Colonic mucosa (tissue), 4 donors: ENCODE results near the gene ABITRAM. TPM values are rescaled to one million over a fixed set of nuclear protein-coding genes. Genes with fewer than 3 reads are reported as not detected.

ENCODE experiments used
- DNase-seq: peaks from one replicate; pipeline ENCODE4 v3.0.0-alpha.2; 2020
- H3K27ac ChIP-seq: fragments of 200-600 bp; one replicate; pipeline ENCODE4 v1.8.0; 2021
- H3K27me3 ChIP-seq: fragments of 200-600 bp; one replicate; pipeline ENCODE4 v1.8.0; 2021
- H3K36me3 ChIP-seq: fragments of 200-600 bp; one replicate; pipeline ENCODE4 v1.8.0; 2021
- H3K4me1 ChIP-seq: fragments of 200-600 bp; one replicate; pipeline ENCODE4 v1.8.0; 2021; ENCODE audit warnings: mild to moderate bottlenecking
- H3K4me3 ChIP-seq: fragments of 200-600 bp; one replicate; pipeline ENCODE4 v1.8.0; 2021
- H3K9ac ChIP-seq, 2 donors: one replicate each; pipeline ENCODE4 v1.7.0; 2013; ENCODE audit warnings: control low read depth in 2 of 2, low read depth in 2 of 2, low read length in 2 of 2
- H3K9me3 ChIP-seq: fragments of 200-600 bp; one replicate; pipeline ENCODE4 v1.8.0; 2021
- intact Hi-C: fragments of 100-400 bp; cut with DNase I; formaldehyde crosslinking; loops from one replicate; pipeline ENCODE4 v1.14.1; 2022
- total RNA-seq, 2 donors: library from RNA; stranded (reverse); fragmentation: NEBNext Ultra II Directional in 1 of 2; extraction: Animal tissue kit (Norgen Biotek cat#: 25700) in 1 of 2; gene quantifications; one replicate each; pipeline ENCODE4 v1.2.1, GENCODE V29; 2021
- TF ChIP-seq, protein P1 (sequence below): fragments of 200-600 bp; IDR thresholded peaks from one replicate; pipeline ENCODE4 v1.8.0; 2022; ENCODE audit warnings: antibody characterized with exemption, mild to moderate bottlenecking
- donor health status: healthy.
- donor health status: DM: no; HTN: no; CAD: no.
- donor health status: DM: no; HTN: no; CAD: no.

The ABITRAM gene
- total RNA-seq, 2 donors from 2014 or later: 15.3 to 15.7 TPM

DNA sequence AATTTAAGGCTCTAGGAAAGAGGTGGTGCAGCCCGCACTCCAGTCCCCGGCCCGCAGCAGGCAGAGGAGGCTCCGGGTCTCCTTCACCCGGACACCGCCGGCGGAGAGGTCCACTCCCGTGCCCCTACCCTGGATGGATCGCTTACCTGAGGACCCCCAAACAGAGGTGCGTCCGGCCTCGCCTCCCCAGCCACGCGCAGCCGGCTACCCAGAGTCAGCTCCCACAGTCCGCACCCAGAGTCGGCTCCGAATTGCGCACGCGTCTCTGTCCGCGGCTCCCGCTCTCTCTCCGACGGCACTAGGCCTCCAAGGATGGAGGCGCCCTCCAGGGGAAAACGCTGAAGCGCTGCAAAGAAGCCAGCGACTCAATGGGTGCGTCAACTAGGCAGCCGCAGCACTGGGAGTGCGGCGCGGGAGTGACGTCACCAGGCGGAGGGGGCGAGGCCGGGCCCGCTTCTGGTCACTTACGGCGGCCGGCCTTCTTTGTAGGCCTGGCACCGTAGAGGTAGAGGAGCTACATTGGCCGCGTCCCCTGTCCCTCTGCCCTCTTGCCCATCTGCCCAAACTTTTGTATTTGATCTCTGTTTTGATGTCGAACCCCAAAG lies 380 bp upstream of the ABITRAM start, which contains the start of gene ELP1:
Gene ELP1, minus strand, starts transcription at position 407 of the 605 bp plus-strand sequence. CDS start 2,978 bp downstream, outside the sequence.
- Histone ChIP-seq H3K4me1 (peaks cover 8% of the 10 kb centered on the region), H3K36me3 (no peaks in the 10 kb centered on the region), H3K27me3 (no peaks in the 10 kb centered on the region), H3K27ac (peak within 1 kb of the TSS; percentile 84), H3K9me3 (no peaks in the 10 kb centered on the region), H3K4me3 (peak within 1 kb of the TSS; percentile 89), H3K9ac (peak within 1 kb of the TSS; percentile 80 to 98)
- intact Hi-C loops: no loop called here
- peak; percentile 94 for DNase-seq
- TF ChIP-seq, protein P1, sequence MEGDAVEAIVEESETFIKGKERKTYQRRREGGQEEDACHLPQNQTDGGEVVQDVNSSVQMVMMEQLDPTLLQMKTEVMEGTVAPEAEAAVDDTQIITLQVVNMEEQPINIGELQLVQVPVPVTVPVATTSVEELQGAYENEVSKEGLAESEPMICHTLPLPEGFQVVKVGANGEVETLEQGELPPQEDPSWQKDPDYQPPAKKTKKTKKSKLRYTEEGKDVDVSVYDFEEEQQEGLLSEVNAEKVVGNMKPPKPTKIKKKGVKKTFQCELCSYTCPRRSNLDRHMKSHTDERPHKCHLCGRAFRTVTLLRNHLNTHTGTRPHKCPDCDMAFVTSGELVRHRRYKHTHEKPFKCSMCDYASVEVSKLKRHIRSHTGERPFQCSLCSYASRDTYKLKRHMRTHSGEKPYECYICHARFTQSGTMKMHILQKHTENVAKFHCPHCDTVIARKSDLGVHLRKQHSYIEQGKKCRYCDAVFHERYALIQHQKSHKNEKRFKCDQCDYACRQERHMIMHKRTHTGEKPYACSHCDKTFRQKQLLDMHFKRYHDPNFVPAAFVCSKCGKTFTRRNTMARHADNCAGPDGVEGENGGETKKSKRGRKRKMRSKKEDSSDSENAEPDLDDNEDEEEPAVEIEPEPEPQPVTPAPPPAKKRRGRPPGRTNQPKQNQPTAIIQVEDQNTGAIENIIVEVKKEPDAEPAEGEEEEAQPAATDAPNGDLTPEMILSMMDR: no peak

DNA sequence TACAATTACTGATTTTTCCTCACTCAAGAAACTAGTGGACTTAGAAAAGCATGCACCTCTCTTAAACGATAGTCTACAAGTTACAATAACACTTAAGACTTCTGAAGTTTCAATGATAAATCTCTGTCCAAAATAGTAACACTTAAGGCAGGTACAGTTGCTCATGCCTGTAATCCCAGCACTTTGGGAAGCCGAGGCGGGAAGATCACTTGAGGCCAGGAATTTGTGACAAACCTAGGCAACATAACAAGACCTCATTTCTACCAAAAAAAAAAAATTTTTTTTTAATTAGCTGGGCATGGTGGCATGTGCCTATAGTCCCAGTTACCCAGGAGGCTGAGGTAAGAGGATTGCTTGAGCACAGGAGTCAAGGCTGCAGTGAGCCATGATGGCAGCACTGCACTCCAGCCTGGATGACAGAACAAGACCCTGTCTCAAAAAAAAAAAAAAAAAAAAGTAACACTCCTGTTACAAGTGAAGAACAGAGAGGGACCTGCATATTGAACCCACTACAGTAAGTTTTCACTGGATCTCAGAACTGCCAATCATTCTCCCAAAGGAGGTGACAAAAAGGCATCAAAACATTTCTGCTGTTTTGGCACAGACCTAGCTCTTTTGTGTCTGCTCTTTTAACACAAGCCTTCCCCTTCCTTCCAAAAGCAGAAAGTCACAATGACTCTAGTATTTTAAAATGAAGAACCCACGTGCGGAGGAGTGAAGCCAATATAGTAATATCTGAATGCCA lies 3.5 kb downstream of the ABITRAM start:
- Histone ChIP-seq H3K4me1 (peaks cover 3% of the 10 kb centered on the region), H3K9me3 (no peaks in the 10 kb centered on the region), H3K9ac (no peak overlapping the region), H3K36me3 (no peaks in the 10 kb centered on the region), H3K27me3 (no peaks in the 10 kb centered on the region), H3K27ac (no peak overlapping the region), H3K4me3 (no peak overlapping the region)
- TF ChIP-seq, protein P1: no peak
- intact Hi-C loops: no loop called here
- DNase-seq: no peak

DNA sequence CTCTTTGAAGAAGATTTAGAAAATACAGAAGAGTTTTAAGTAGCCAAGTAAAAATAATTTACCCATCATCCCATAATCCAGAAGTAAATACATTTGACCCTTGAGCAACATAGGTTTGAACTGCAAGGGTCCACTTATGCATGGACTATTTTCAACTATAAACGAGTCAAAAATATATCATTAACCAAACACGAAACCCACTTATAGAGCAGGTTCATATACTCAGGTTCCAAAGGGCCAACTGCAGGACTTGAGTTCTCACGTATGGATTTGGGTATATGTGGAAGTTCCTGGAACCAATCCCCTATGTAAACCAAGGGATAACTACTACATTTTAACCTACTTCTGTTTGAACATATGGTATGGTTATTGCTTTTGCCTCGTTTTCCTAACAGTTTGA lies 5.8 kb downstream of the ABITRAM start:
- Histone ChIP-seq H3K4me3 (no peak overlapping the region), H3K27ac (no peak overlapping the region), H3K4me1 (no peaks in the 10 kb centered on the region), H3K36me3 (no peaks in the 10 kb centered on the region), H3K27me3 (no peaks in the 10 kb centered on the region), H3K9ac (no peak overlapping the region), H3K9me3 (no peaks in the 10 kb centered on the region)
- TF ChIP-seq, protein P1: no peak
- intact Hi-C loops: no loop called here
- no peak for DNase-seq

DNA sequence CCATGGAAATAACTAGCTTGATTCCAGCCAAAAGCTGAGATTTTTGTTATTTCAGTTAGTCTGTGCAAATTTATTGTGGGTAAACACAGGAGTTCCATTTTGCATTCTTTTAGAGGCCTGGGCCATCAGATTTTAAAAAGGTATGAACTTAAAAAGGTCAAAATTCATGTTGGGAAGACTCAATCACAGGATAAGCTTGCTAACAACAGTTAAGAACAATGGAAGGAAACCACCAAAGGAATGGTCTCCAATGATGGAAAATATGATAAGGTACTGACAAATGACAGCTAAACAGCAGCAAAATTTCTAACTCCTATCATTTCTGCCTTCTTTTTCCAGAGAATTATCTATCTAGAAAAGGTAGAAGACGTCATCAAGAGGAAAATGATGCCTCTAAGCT lies 16.0 kb downstream of the ABITRAM start:
- no peaks in the 10 kb centered on the region for H3K9me3 ChIP-seq
- H3K4me3 ChIP-seq: no peak overlapping the region
- H3K27ac ChIP-seq: no peak overlapping the region
- intact Hi-C loops: no loop called here
- no peaks in the 10 kb centered on the region for H3K36me3 ChIP-seq
- H3K27me3 ChIP-seq: no peaks in the 10 kb centered on the region
- no peaks in the 10 kb centered on the region for H3K4me1 ChIP-seq
- TF ChIP-seq, protein P1: no peak
- H3K9ac ChIP-seq: no peak overlapping the region
- DNase-seq: no peak

DNA sequence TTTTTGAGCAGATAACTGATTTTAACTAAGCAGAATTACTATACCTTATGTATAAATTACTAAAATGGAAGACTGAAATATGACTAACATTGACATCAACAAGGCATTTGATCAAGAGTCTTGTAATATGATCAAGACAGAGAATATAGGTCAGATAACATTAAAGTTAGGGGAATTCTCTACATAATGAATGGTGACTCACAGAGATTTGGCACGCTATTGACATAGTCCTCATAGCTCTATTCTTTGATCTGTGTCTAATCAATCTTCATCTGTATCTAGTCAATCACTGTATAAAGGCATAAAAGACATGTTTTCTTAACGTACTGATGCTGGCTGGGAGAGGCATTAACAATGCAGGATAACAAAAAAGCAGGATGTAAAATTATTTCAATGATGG lies 17.4 kb downstream of the ABITRAM start:
- Histone ChIP-seq H3K4me1 (no peaks in the 10 kb centered on the region), H3K9ac (no peak overlapping the region), H3K27ac (no peak overlapping the region), H3K27me3 (no peaks in the 10 kb centered on the region), H3K36me3 (no peaks in the 10 kb centered on the region), H3K9me3 (no peaks in the 10 kb centered on the region), H3K4me3 (no peak overlapping the region)
- TF ChIP-seq, protein P1: no peak
- intact Hi-C loops: no loop called here
- no peak for DNase-seq
